C4-2B (cell line): ENCODE results near the gene KCNA1.

ENCODE experiments used
- CTCF ChIP-seq: fragments of 450-650 bp; conservative IDR thresholded peaks from 2 replicates; pipeline ENCODE4 v1.5.1; 2017; ENCODE audit warnings: mild to moderate bottlenecking
- ZFX ChIP-seq: fragments of 450-650 bp; IDR thresholded peaks from 2 replicates; pipeline ENCODE4 v1.6.1; 2017

GRCh38 chr12:4957761-4958160 lies 48.1 kb downstream of the KCNA1 start:
- no peak for TF ChIP-seq CTCF
- TF ChIP-seq ZFX = no peak
